Neural cell (in vitro differentiated cells): ENCODE data around the gene C1orf115.

Source experiments
- CTCF ChIP-seq: fragments of 450-650 bp; IDR thresholded peaks from 2 replicates; pipeline ENCODE4 v1.5.1; 2014; ENCODE audit warnings: antibody characterized with exemption, mild to moderate bottlenecking, moderate library complexity; ENCODE audit not compliant: poor library complexity, severe bottlenecking
- EP300 ChIP-seq: fragments of 450-650 bp; conservative IDR thresholded peaks from 2 replicates; pipeline ENCODE4 v1.6.1; 2014; ENCODE audit warnings: antibody characterized with exemption, mild to moderate bottlenecking, moderate library complexity; ENCODE audit not compliant: poor library complexity, severe bottlenecking
- EZH2 ChIP-seq: fragments of 200-600, 300-800 bp; shearing (Covaris generic), sonication (generic); IDR thresholded peaks from 2 replicates; pipeline ENCODE4 v1.6.1; 2014; ENCODE audit warnings: antibody characterized with exemption, low read length, borderline replicate concordance, mild to moderate bottlenecking; ENCODE audit not compliant: insufficient read depth, poor library complexity, severe bottlenecking
- RAD21 ChIP-seq: fragments of 450-650 bp; conservative IDR thresholded peaks from 2 replicates; pipeline ENCODE4 v1.6.1; 2014; ENCODE audit warnings: antibody characterized with exemption, mild to moderate bottlenecking, moderate library complexity
- REST ChIP-seq: IDR thresholded peaks from 2 replicates; pipeline ENCODE4 v1.6.1; 2012; ENCODE audit warnings: borderline replicate concordance
- TAF1 ChIP-seq: IDR thresholded peaks from 2 replicates; pipeline ENCODE4 v1.6.1; 2012; ENCODE audit warnings: low read depth

- no peak for TF ChIP-seq TAF1
- TF ChIP-seq CTCF, result no peak
- no peak for TF ChIP-seq REST
- TF ChIP-seq EP300, result no peak
- no peak for TF ChIP-seq EZH2
- TF ChIP-seq RAD21, result no peak
Measured at GRCh38 chr1:220727519-220727918, 37.4 kb downstream of the C1orf115 start.
